Sigmoid colon (tissue), 7 donors: ENCODE data around the gene F11R. TPM values are rescaled to one million over a fixed set of nuclear protein-coding genes. Genes with fewer than 3 reads are reported as not detected.

Source experiments
- DNase-seq: peaks from one replicate; pipeline ENCODE4 v3.0.0-alpha.2; 2019
- H3K27ac ChIP-seq, 4 donors: fragments of 200-600 bp; sonication (generic); one replicate each; pipeline ENCODE4 v1.5.1; 2016 to 2019; ENCODE audit warnings: mild to moderate bottlenecking in 1 of 4
- H3K27me3 ChIP-seq, 3 donors: fragments of 200-600 bp; sonication (generic); one replicate each; pipeline ENCODE4 v1.5.1; 2019; ENCODE audit warnings: mild to moderate bottlenecking in 1 of 3
- H3K36me3 ChIP-seq, 4 donors: fragments of 200-600 bp; sonication (generic); one replicate each; pipeline ENCODE4 v1.5.1; 2016 to 2019
- H3K4me1 ChIP-seq, 4 donors: fragments of 200-600 bp; sonication (generic); one replicate each; pipeline ENCODE4 v1.5.1; 2017 to 2019
- H3K4me3 ChIP-seq, 4 donors: fragments of 200-600 bp; sonication (generic); one replicate each; pipeline ENCODE4 v1.5.1; 2017 to 2019; ENCODE audit warnings: mild to moderate bottlenecking in 2 of 4, moderate library complexity in 1 of 4
- H3K9me3 ChIP-seq, 4 donors: fragments of 200-600 bp in 3 of 4; sonication (generic) in 3 of 4; one replicate each; pipeline versions ENCODE4 v1.5.1 to v1.6.1; 2013 to 2019
- CTCF ChIP-seq, 4 experiments: fragments of 450-650 bp in 3 of 4; fragments of 200-600 bp in 1 of 4; IDR thresholded peaks; one replicate each; pipeline ENCODE4 v1.5.1; 2016 to 2019; ENCODE audit warnings: antibody characterized with exemption in 4 of 4, mild to moderate bottlenecking in 3 of 4, moderate library complexity in 2 of 4
- EP300 ChIP-seq, 4 donors: sonication (generic); formaldehyde crosslinking; IDR thresholded peaks; one replicate each; pipeline ENCODE4 v1.6.1; 2017; ENCODE audit warnings: antibody characterized with exemption in 4 of 4
- POLR2A ChIP-seq, 2 donors: fragments of 450-650 bp; IDR thresholded peaks; one replicate each; pipeline ENCODE4 v1.6.1; 2016; ENCODE audit warnings: antibody characterized with exemption in 2 of 2, mild to moderate bottlenecking in 2 of 2, moderate library complexity in 2 of 2
- POLR2AphosphoS5 ChIP-seq, 4 donors: sonication (generic); formaldehyde crosslinking; IDR thresholded peaks; one replicate each; pipeline ENCODE4 v1.6.1; 2017; ENCODE audit warnings: antibody characterized with exemption in 4 of 4
- WGBS, 2 donors: extraction: QIAGEN DNeasy Blood & Tissue Kit; methylation state at CpG; one replicate each; pipeline ENCODE4 v1.1.7; 2013; 5-methylcytosine and 5-hydroxymethylcytosine counted together
- intact Hi-C: fragments of 100-400 bp; cut with DNase I; formaldehyde crosslinking; loops from one replicate; pipeline ENCODE4 v1.15.1; 2023
- polyA plus RNA-seq, 3 donors: library from polyadenylated mRNA; stranded (reverse); fragments of 200-250 nt; gene quantifications; one replicate each; pipeline ENCODE4 v1.2.3, GENCODE V29; 2013
- total RNA-seq, 4 donors: library from RNA; depleted of rRNA; stranded (reverse); fragments of >200 nt; gene quantifications; one replicate each; pipeline ENCODE4 v1.1.0, GENCODE V29; 2016
- donor health status: healthy with polysubstance abuse.
- donor health status: Bipolar disorder and iron deficiency.
- donor health status: healthy.

The F11R gene
- total and polyA plus RNA-seq, 7 donors, result 2.7 to 96.7 (median 15.6) TPM

GRCh38 chr1:161008869-161009510 lies 12.0 kb downstream of the F11R start:
- no peaks in the 10 kb centered on the region for H3K9me3 ChIP-seq
- H3K27ac ChIP-seq, result no peak overlapping the region
- H3K4me3 ChIP-seq, result no peak overlapping the region
- WGBS, 2 donors, result 77 to 79% methylated on average over 4 of the region's 4 CpGs
- no peaks in the 10 kb centered on the region for H3K27me3 ChIP-seq
- TF ChIP-seq POLR2A (IDR thresholded peaks at IDR 0.05) (no peak), CTCF (IDR thresholded peaks at IDR 0.05) (no peak), EP300 (IDR thresholded peaks at IDR 0.05) (no peak), POLR2AphosphoS5 (IDR thresholded peaks at IDR 0.05) (no peak)
- DNase-seq, result no peak
- no peaks in the 10 kb centered on the region for H3K36me3 ChIP-seq
- intact Hi-C loops, result no loop called here
- no peaks in the 10 kb centered on the region for H3K4me1 ChIP-seq

GRCh38 chr1:161007369-161007768 lies 13.6 kb downstream of the F11R start:
- intact Hi-C loops, result no loop called here
- H3K4me1 ChIP-seq, result no peaks in the 10 kb centered on the region
- no peak overlapping the region for H3K27ac ChIP-seq
- 97 to 100% methylated on average over 2 of the region's 2 CpGs for WGBS, 2 donors
- no peak for TF ChIP-seq CTCF (IDR thresholded peaks at IDR 0.05)
- no peak for TF ChIP-seq POLR2A (IDR thresholded peaks at IDR 0.05)
- TF ChIP-seq POLR2AphosphoS5 (IDR thresholded peaks at IDR 0.05), result no peak
- TF ChIP-seq EP300 (IDR thresholded peaks at IDR 0.05), result no peak
- H3K9me3 ChIP-seq, result no peaks in the 10 kb centered on the region
- no peak for DNase-seq
- no peak overlapping the region for H3K4me3 ChIP-seq
- H3K36me3 ChIP-seq, result no peaks in the 10 kb centered on the region
- no peaks in the 10 kb centered on the region for H3K27me3 ChIP-seq

- intact Hi-C loops, result no loop called here
- WGBS, 2 donors, result 91 to 97% methylated on average over 8 of the region's 8 CpGs
- TF ChIP-seq POLR2AphosphoS5 (IDR thresholded peaks at IDR 0.05), result no peak
- H3K9me3 ChIP-seq, result no peaks in the 10 kb centered on the region
- no peak overlapping the region for H3K27ac ChIP-seq
- no peaks in the 10 kb centered on the region for H3K4me1 ChIP-seq
- no peaks in the 10 kb centered on the region for H3K36me3 ChIP-seq
- no peaks in the 10 kb centered on the region for H3K27me3 ChIP-seq
- no peak overlapping the region for H3K4me3 ChIP-seq
- DNase-seq, result no peak
Observed at GRCh38 chr1:161006563-161006962, 14.4 kb downstream of the F11R start.

- no peaks in the 10 kb centered on the region for H3K4me1 ChIP-seq
- DNase-seq, result no peak
- H3K27me3 ChIP-seq, result no peaks in the 10 kb centered on the region
- WGBS, 2 donors, result 64 to 68% methylated on average over 5 of the region's 5 CpGs
- H3K27ac ChIP-seq, result no peak overlapping the region
- intact Hi-C loops, result no loop called here
- H3K36me3 ChIP-seq, result peaks cover 0 to 10% (median 0%) of the 10 kb centered on the region in 4 donors
- no peak overlapping the region for H3K4me3 ChIP-seq
- TF ChIP-seq POLR2A (IDR thresholded peaks at IDR 0.05) (no peak), CTCF (IDR thresholded peaks at IDR 0.05) (no peak)
- no peaks in the 10 kb centered on the region for H3K9me3 ChIP-seq
Observed at GRCh38 chr1:161001525-161001924, 19.4 kb downstream of the F11R start.

GRCh38 chr1:161000736-161001480 lies 20.0 kb downstream of the F11R start:
- H3K9me3 ChIP-seq, result no peaks in the 10 kb centered on the region
- TF ChIP-seq CTCF (IDR thresholded peaks at IDR 0.05) (no peak), POLR2AphosphoS5 (IDR thresholded peaks at IDR 0.05) (no peak), EP300 (IDR thresholded peaks at IDR 0.05) (no peak), POLR2A (IDR thresholded peaks at IDR 0.05) (no peak)
- H3K27ac ChIP-seq, result no peak overlapping the region
- no peaks in the 10 kb centered on the region for H3K27me3 ChIP-seq
- H3K4me1 ChIP-seq, result no peaks in the 10 kb centered on the region
- 68 to 83% methylated on average over 11 of the region's 11 CpGs for WGBS, 2 donors
- DNase-seq, result no peak
- no peak overlapping the region for H3K4me3 ChIP-seq
- peaks cover 0 to 10% (median 0%) of the 10 kb centered on the region in 4 donors for H3K36me3 ChIP-seq
- intact Hi-C loops, result no loop called here
